Body of pancreas (tissue), 4 donors: Measurements from ENCODE around the gene ZNF763. TPM values are rescaled to one million over a fixed set of nuclear protein-coding genes. Genes with fewer than 3 reads are reported as not detected.

Experiments
- ATAC-seq: fragments of 150-250 bp; one replicate; pipeline ENCODE4 v1.9.1; 2016
- DNase-seq, 4 donors: peaks; one replicate each; pipeline ENCODE4 v3.0.0-alpha.2; 2019
- H3K27ac ChIP-seq, 4 donors: fragments of 200-600 bp; sonication (generic); 1 replicate in 3 of 4; 2 replicates in 1 of 4; pipeline versions ENCODE4 v1.5.1 to v1.6.1; 2016 to 2019; ENCODE audit warnings: mild to moderate bottlenecking in 1 of 4, mixed read lengths in 1 of 4, moderate library complexity in 1 of 4
- H3K27me3 ChIP-seq, 2 donors: fragments of 200-600 bp; sonication (generic); one replicate each; pipeline ENCODE4 v1.6.0; 2016; ENCODE audit warnings: mild to moderate bottlenecking in 1 of 2
- H3K36me3 ChIP-seq, 2 donors: fragments of 200-600 bp; sonication (generic); replicated peaks in 1 of 2; 2 replicates each; pipeline ENCODE4 v1.5.1; 2016; ENCODE audit warnings: low read depth in 2 of 2; ENCODE audit not compliant: insufficient read depth in 1 of 2
- H3K4me1 ChIP-seq: fragments of 200-600 bp; sonication (generic); one replicate; pipeline ENCODE4 v1.6.0; 2016
- H3K4me3 ChIP-seq, 2 donors: fragments of 200-600 bp; sonication (generic); 1 replicate in 1 of 2; 2 replicates in 1 of 2; pipeline ENCODE4 v1.5.1; 2016 to 2019
- H3K9me3 ChIP-seq, 3 donors: fragments of 200-600 bp; sonication (generic); 1 replicate in 2 of 3; 2 replicates in 1 of 3; pipeline ENCODE4 v1.5.1; 2016
- CTCF ChIP-seq, 7 experiments: fragments of 450-650 bp in 4 of 7; fragments of 200-600 bp in 3 of 7; sonication (generic) in 3 of 7; IDR thresholded peaks; one replicate each; pipeline ENCODE4 v1.5.1; 2016 to 2019; ENCODE audit warnings: antibody characterized with exemption in 7 of 7
- POLR2A ChIP-seq, 3 donors: fragments of 450-650 bp; IDR thresholded peaks; one replicate each; pipeline ENCODE4 v1.6.1; 2016; ENCODE audit warnings: antibody characterized with exemption in 3 of 3, mild to moderate bottlenecking in 2 of 3
- WGBS, 2 donors: methylation state at CpG; one replicate each; pipeline ENCODE4 v1.1.5; 2017; 5-methylcytosine and 5-hydroxymethylcytosine counted together
- intact Hi-C: fragments of 100-400 bp; cut with DNase I; formaldehyde crosslinking; loops from one replicate; pipeline ENCODE4 v1.15.1; 2023
- small RNA-seq: library from RNA; depleted of rRNA; stranded (forward); fragments of <200 nt; gene quantifications from one replicate; pipeline ENCODE3, GENCODE V24; 2016
- total RNA-seq, 2 donors: library from RNA; depleted of rRNA; stranded (reverse); fragments of >200 nt; gene quantifications; one replicate each; pipeline ENCODE4 v1.1.0, GENCODE V29; 2016

Gene ZNF763
- total RNA-seq, 2 donors from 2014 or later: 0.66 to 2.9 TPM

DNA sequence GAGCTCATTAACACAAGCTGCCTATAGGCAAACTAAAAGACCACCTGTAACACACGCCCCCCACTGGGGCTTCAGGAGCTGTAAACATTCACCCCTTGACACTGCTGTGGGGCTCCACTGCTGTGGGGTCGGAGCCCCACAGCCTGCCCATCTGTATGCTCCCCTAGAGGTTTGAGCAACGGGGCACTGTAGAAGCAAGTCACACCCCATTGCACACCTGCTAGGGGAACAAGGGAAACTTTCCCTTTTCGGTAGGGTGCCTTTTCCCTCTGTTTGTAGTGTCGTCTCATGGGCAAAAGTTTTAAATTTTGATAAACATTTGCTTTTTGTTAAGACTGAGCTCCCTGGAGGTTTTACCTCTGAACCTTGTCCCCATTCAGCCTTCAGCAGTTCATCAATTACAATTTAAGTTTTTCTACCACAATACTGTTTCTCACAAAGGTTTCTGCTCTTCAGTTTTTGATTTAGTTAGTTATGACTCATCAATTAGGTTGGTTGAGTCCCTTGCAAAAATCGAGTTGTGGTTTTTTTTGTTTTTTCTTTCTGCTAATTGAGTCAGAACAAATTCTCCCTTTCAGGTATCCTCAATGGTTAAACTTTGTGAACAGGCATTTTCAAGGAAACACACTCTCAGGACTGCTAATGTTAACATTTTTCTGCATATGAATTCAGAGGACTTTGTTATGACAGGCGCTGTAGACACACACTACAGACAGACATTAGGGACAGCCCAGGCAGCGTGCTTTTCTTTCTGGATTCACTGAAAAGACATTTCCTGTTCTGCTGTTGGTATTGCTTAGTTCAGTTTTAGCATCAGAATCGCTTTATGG, 35.5 kb downstream of the ZNF763 start:
- DNase-seq (no peak), ATAC-seq (no peak)
- no peak overlapping the region for H3K27ac ChIP-seq
- no peaks in the 10 kb centered on the region for H3K36me3 ChIP-seq
- no peaks in the 10 kb centered on the region for H3K4me1 ChIP-seq
- TF ChIP-seq POLR2A (IDR thresholded peaks at IDR 0.05) (no peak), CTCF (IDR thresholded peaks at IDR 0.05) (no peak)
- 82 to 85% methylated on average over 8 to 9 of the region's 9 CpGs for WGBS, 2 donors
- no peak overlapping the region for H3K4me3 ChIP-seq
- H3K9me3 ChIP-seq: no peaks in the 10 kb centered on the region
- intact Hi-C loops: no loop called here
- no peaks in the 10 kb centered on the region for H3K27me3 ChIP-seq

GRCh38 chr19:12015015-12015752, 50.3 kb downstream of the ZNF763 start:
- WGBS, 2 donors: 94 to 95% methylated on average over 9 of the region's 9 CpGs
- H3K9me3 ChIP-seq: peaks cover 0 to 62% (median 6%) of the 10 kb centered on the region in 3 donors

GRCh38 chr19:12015753-12016116, 50.9 kb downstream of the ZNF763 start:
- no peak overlapping the region for H3K4me3 ChIP-seq
- no peak for TF ChIP-seq CTCF (IDR thresholded peaks at IDR 0.05)
- TF ChIP-seq POLR2A (IDR thresholded peaks at IDR 0.05): no peak
- H3K9me3 ChIP-seq: peaks cover 0 to 62% (median 6%) of the 10 kb centered on the region in 3 donors
- WGBS, 2 donors: 83% methylated on average over 2 of the region's 2 CpGs
- intact Hi-C loops: no loop called here
- ATAC-seq (no peak), DNase-seq (no peak)
- peaks cover 23 to 28% of the 10 kb centered on the region in 2 donors for H3K36me3 ChIP-seq
- H3K4me1 ChIP-seq: no peaks in the 10 kb centered on the region
- no peaks in the 10 kb centered on the region for H3K27me3 ChIP-seq
- H3K27ac ChIP-seq: no peak overlapping the region

More at GRCh38 chr19:12015015-12015752, 50.3 kb downstream of the ZNF763 start:
- TF ChIP-seq CTCF (IDR thresholded peaks at IDR 0.05) (no peak), POLR2A (IDR thresholded peaks at IDR 0.05) (no peak)
- Histone ChIP-seq H3K27ac (no peak overlapping the region), H3K4me3 (no peak overlapping the region), H3K27me3 (no peaks in the 10 kb centered on the region), H3K36me3 (peaks cover 23 to 28% of the 10 kb centered on the region in 2 donors), H3K4me1 (no peaks in the 10 kb centered on the region)
- ATAC-seq (no peak), DNase-seq (no peak)
- intact Hi-C loops: no loop called here

Small RNA genes lying within 50 kb of the gene (small RNA-seq; reads per million reads assigned to genes)
- gene RNA5SP464 (not detected), gene RNA5SP465 (not detected)

Other genes starting within 250 kb of the ZNF763 start
- gene ZNF823, start 226.1 kb upstream of the ZNF763 start, total RNA-seq: 10 to 100 TPM in 1 of 2 donors, 1 to 10 TPM in 1; 4.7 to 11.9 TPM
- 10 to 100 TPM in 1 of 2 donors, 1 to 10 TPM in 1; 7.3 to 13.8 TPM for gene ZNF441, start 198.0 kb upstream of the ZNF763 start, total RNA-seq
- gene ZNF491, start 166.5 kb upstream of the ZNF763 start, total RNA-seq: 1 to 10 TPM; 1.0 to 2.6 TPM
- 10 to 100 TPM in 1 of 2 donors, 1 to 10 TPM in 1; 6.0 to 11.9 TPM for gene ZNF440, start 150.8 kb upstream of the ZNF763 start, total RNA-seq
- 1 to 10 TPM; 4.4 to 7.9 TPM for gene ZNF439, start 116.3 kb upstream of the ZNF763 start, total RNA-seq
- gene ZNF69, start 77.3 kb upstream of the ZNF763 start, total RNA-seq: 10 to 100 TPM; 13.2 to 14.8 TPM
- 10 to 100 TPM; 16.3 to 26.4 TPM for gene ZNF700, start 39.9 kb upstream of the ZNF763 start, total RNA-seq
- 1 to 10 TPM; 9.1 to 9.2 TPM for gene ZNF433, start 70.6 kb downstream of the ZNF763 start, total RNA-seq
- gene ZNF878, start 87.9 kb downstream of the ZNF763 start, total RNA-seq: 1 to 10 TPM in 1 of 2 donors, under 1 TPM in 1; 0.26 to 4.0 TPM
- 1 to 10 TPM; 4.3 to 6.0 TPM for gene ZNF844, start 99.7 kb downstream of the ZNF763 start, total RNA-seq
- gene ZNF20, start 175.3 kb downstream of the ZNF763 start, total RNA-seq: 1 to 10 TPM in 1 of 2 donors, under 1 TPM in 1; 0.66 to 4.9 TPM
- 1 to 10 TPM; 2.3 to 2.9 TPM for gene ZNF625, start 191.7 kb downstream of the ZNF763 start, total RNA-seq
- gene ZNF136, start 198.1 kb downstream of the ZNF763 start, total RNA-seq: 1 to 10 TPM; 3.4 to 4.0 TPM